Gastrocnemius medialis (tissue), 4 donors: ENCODE data around the gene SPPL2A. TPM values are rescaled to one million over a fixed set of nuclear protein-coding genes. Genes with fewer than 3 reads are reported as not detected.
A peak's percentile ranks its signal among the peaks of the same experiment; 100 is the strongest.

Experiments
- ATAC-seq, 2 donors: fragments of 150-250 bp; one replicate each; pipeline ENCODE4 v1.9.1; 2016
- DNase-seq, 2 donors: peaks; one replicate each; pipeline ENCODE4 v3.0.0-alpha.2; 2019
- H3K27ac ChIP-seq, 4 donors: fragments of 200-600 bp; sonication (generic); 1 replicate in 1 of 4; 2 replicates in 3 of 4; pipeline ENCODE4 v1.5.1; 2016 to 2018; ENCODE audit warnings: mild to moderate bottlenecking in 2 of 4, moderate library complexity in 1 of 4
- H3K27me3 ChIP-seq, 3 donors: fragments of 200-600 bp; sonication (generic) in 2 of 3; 1 replicate in 1 of 3; 2 replicates in 2 of 3; pipeline versions ENCODE4 v1.5.1 to v1.6.0; 2016 to 2019; ENCODE audit warnings: mild to moderate bottlenecking in 1 of 3, moderate library complexity in 1 of 3
- H3K36me3 ChIP-seq, 2 donors: fragments of 200-600 bp; sonication (generic) in 1 of 2; one replicate each; pipeline ENCODE4 v1.5.1; 2017 to 2018
- H3K4me1 ChIP-seq, 2 donors: fragments of 200-600 bp; sonication (generic) in 1 of 2; one replicate each; pipeline ENCODE4 v1.5.1; 2016 to 2017; ENCODE audit warnings: mild to moderate bottlenecking in 2 of 2
- H3K4me3 ChIP-seq, 4 donors: fragments of 200-600 bp; sonication (generic) in 3 of 4; 1 replicate in 1 of 4; 2 replicates in 3 of 4; pipeline ENCODE4 v1.5.1; 2016 to 2019; ENCODE audit warnings: mild to moderate bottlenecking in 2 of 4
- H3K9me3 ChIP-seq, 3 donors: fragments of 200-600 bp; sonication (generic) in 2 of 3; 1 replicate in 1 of 3; 2 replicates in 2 of 3; pipeline ENCODE4 v1.5.1; 2016 to 2019
- POLR2A ChIP-seq, 2 donors: fragments of 450-650 bp; IDR thresholded peaks; one replicate each; pipeline ENCODE4 v1.6.1; 2017; ENCODE audit warnings: antibody characterized with exemption in 2 of 2, mild to moderate bottlenecking in 2 of 2, moderate library complexity in 2 of 2
- in situ Hi-C, 4 donors: fragments of 200-750 bp; cut with MboI; loops; one replicate each; pipeline versions ENCODE4 v1.15.0 to v1.8.0; 2017; ENCODE audit warnings: low sequenced_read_pairs in 4 of 4
- intact Hi-C: fragments of 100-400 bp; cut with DNase I; formaldehyde crosslinking; loops from one replicate; pipeline ENCODE4 v1.15.1; 2023; ENCODE audit warnings: low total_unique reads
- total RNA-seq, 4 donors: library from RNA; depleted of rRNA; stranded (reverse); fragments of >200 nt; gene quantifications; one replicate each; pipeline versions ENCODE4 v1.1.0 to v1.2.3, GENCODE V29; 2016
- TF ChIP-seq, protein P1 (sequence below), 5 experiments: fragments of 450-650 bp in 3 of 5; fragments of 200-600 bp in 2 of 5; sonication (generic) in 2 of 5; IDR thresholded peaks in 4 of 5; conservative IDR thresholded peaks in 1 of 5; 1 replicate in 4 of 5; 2 replicates in 1 of 5; pipeline ENCODE4 v1.5.1; 2016 to 2019; ENCODE audit warnings: antibody characterized with exemption in 5 of 5, mild to moderate bottlenecking in 3 of 5, moderate library complexity in 3 of 5

SPPL2A gene
- total RNA-seq, 4 donors from 2014 or later = 577 to 774 (median 620) TPM

DNA sequence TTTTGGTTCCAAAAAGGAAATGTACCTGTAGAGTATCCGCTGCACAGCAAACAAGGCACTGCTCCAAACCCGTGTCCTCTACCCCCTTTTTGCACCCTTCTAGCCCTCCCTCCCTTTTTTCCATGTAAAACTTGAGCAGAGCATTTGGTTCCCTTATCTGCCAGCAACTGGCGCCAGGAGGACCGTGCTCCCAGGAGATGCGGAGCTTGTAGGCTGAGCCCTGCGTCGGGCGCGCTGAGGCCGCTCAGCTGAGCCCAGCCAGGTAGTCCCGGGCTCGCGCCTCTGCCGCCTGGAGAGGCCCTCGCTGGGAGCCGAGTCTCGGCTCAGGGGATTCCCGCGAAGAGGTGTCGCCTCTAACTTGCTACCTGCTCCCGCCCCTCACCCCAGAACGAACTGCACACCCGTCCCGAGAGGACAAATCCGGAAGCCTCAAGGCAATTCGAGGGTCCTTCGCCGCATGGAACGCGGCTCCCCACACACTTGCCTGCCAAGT lies 79.5 kb downstream of the SPPL2A start:
- Histone ChIP-seq H3K9me3 (no peaks in the 10 kb centered on the region), H3K4me1 (peaks cover 10 to 36% of the 10 kb centered on the region in 2 donors), H3K27ac (peak overlapping the region; percentile 90 to 99 (median 98)), H3K36me3 (no peaks in the 10 kb centered on the region), H3K27me3 (no peaks in the 10 kb centered on the region), H3K4me3 (peak overlapping the region; percentile 79 to 91 (median 84))
- in situ Hi-C loops (loop anchor here in 2 of 4 donors (10.0 kb wide), 2 partner anchors 69 to 79 kb away; partner anchors contain the start of gene SPPL2A (in 1 of the 2)), intact Hi-C loops (loop anchor here (1.0 to 2.0 kb wide), 2 partner anchors 79 to 331 kb away; partner anchors contain the start of genes GABPB1 and SPPL2A)
- ATAC-seq (peak; percentile 45 to 50), DNase-seq (peak; percentile 39 to 61)
- TF ChIP-seq POLR2A (IDR thresholded peaks at IDR 0.05) = no peak
- TF ChIP-seq, protein P1, sequence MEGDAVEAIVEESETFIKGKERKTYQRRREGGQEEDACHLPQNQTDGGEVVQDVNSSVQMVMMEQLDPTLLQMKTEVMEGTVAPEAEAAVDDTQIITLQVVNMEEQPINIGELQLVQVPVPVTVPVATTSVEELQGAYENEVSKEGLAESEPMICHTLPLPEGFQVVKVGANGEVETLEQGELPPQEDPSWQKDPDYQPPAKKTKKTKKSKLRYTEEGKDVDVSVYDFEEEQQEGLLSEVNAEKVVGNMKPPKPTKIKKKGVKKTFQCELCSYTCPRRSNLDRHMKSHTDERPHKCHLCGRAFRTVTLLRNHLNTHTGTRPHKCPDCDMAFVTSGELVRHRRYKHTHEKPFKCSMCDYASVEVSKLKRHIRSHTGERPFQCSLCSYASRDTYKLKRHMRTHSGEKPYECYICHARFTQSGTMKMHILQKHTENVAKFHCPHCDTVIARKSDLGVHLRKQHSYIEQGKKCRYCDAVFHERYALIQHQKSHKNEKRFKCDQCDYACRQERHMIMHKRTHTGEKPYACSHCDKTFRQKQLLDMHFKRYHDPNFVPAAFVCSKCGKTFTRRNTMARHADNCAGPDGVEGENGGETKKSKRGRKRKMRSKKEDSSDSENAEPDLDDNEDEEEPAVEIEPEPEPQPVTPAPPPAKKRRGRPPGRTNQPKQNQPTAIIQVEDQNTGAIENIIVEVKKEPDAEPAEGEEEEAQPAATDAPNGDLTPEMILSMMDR (IDR thresholded peaks at IDR 0.05 in 4 of 5, conservative IDR thresholded peaks at IDR 0.05 in 1 of 5) = no peak

DNA sequence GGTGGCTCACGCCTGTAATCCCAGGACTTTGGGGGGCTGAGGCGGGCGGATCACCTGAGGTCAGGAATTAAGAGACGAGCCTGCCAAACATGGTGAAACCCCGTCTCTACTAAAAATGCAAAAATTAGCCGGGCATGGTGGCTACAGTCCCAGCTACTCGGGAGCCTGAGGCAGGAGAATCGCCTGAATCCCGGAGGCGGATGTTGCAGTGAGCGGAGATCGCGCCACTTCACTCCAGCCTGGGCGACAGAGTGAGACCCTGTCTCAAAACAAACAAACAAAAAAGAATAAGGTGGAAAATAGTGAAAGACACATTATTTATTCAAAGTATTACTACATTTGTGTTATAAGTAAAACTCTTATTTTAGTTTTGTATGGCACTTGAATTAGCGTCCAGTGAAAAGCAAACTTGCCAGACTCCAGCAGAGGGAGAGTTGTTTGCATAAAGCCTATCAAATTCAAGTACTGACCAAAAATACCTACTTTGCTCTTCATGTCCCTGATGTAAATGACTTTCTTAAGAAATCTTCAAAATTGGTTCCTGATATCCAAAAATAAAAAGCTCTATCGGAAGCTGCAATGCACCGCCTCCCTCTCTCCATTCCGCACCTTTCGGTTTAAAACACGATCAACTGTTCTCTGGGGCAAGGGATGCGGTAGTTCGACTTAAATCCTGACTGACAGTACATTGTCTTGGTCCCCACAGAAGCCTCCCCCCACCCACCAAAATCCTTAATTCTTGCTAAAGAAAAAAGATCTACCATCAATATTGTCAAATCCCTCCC lies 80.1 kb downstream of the SPPL2A start:
- in situ Hi-C loops = loop anchor here in 2 of 4 donors (10.0 kb wide), 2 partner anchors 69 to 79 kb away; partner anchors contain the start of gene SPPL2A (in 1 of the 2)
- peak overlapping the region; percentile 79 to 91 (median 84) for H3K4me3 ChIP-seq
- no peaks in the 10 kb centered on the region for H3K27me3 ChIP-seq
- DNase-seq (no peak), ATAC-seq (no peak)
- TF ChIP-seq, protein P1 (IDR thresholded peaks at IDR 0.05 in 4 of 5, conservative IDR thresholded peaks at IDR 0.05 in 1 of 5) = no peak
- no peak for TF ChIP-seq POLR2A (IDR thresholded peaks at IDR 0.05)
- peaks cover 11 to 36% of the 10 kb centered on the region in 2 donors for H3K4me1 ChIP-seq
- H3K9me3 ChIP-seq = no peaks in the 10 kb centered on the region
- intact Hi-C loops = no loop called here
- H3K27ac ChIP-seq = peak overlapping the region; percentile 90 to 99 (median 98)
- H3K36me3 ChIP-seq = no peaks in the 10 kb centered on the region

DNA sequence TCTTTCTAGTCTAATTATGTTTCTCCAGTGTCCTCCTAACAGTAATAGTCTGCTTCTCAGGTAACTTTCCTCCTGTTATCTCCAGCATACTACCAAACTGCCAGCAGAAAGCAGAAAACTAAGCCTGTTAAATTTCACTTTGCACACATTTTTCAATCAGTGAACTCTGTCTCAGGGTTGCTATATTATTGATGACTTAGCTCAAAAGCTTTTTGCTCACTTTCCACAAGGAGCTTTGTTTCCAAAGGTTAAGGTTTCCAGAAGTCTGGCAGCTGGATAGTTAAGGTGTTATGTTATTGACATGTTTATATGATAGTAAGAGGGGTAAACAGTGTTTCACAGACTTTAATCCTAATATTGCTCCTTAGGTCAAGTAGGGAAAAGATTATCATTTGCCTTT lies 84.0 kb downstream of the SPPL2A start:
- H3K27me3 ChIP-seq = no peaks in the 10 kb centered on the region
- no peaks in the 10 kb centered on the region for H3K36me3 ChIP-seq
- intact Hi-C loops = no loop called here
- in situ Hi-C loops = loop anchor here in 2 of 4 donors (5.0 to 10.0 kb wide), 3 partner anchors 73 to 206 kb away; partner anchors contain the start of gene SPPL2A (in 1 of the 2)
- TF ChIP-seq POLR2A (IDR thresholded peaks at IDR 0.05) = no peak
- TF ChIP-seq, protein P1 (IDR thresholded peaks at IDR 0.05 in 4 of 5, conservative IDR thresholded peaks at IDR 0.05 in 1 of 5) = no peak
- H3K9me3 ChIP-seq = no peaks in the 10 kb centered on the region
- no peak for ATAC-seq
- peak overlapping the region in 1 of 4 donors; percentile 23 for H3K27ac ChIP-seq
- no peak for DNase-seq
- H3K4me1 ChIP-seq = peaks cover 16 to 31% of the 10 kb centered on the region in 2 donors
- H3K4me3 ChIP-seq = no peak overlapping the region

DNA sequence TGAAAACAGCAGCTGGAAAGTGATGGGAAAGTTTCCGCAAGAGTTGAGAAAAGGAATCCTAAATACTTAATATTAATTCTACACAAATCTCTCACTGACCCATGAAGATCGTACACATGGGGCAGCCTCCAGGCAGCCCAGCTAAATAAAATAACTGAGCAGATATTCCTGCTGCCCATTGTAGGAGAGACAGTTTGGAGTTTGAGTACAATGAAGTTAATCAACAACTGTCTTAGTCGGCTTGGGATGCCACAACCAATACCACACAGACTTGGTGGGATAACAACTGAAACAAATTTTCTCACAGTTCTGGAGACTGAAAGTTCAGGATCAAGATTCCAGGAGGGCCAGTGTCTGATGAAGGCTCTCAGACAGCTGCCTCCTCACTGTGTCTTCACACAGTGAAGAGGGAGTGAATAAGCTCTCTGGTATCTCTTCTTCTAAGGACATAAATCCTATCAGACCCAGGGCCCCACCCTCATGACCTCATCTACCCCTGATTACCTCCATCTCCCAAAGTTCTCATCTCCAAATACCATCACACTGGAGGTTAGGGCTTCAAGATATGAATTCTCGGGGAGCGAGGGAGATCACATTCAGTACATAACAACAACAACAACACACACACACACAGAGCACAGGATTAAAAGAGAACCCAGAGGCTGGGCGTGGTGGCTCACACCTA lies 88.6 kb downstream of the SPPL2A start:
- no peak for DNase-seq
- no peaks in the 10 kb centered on the region for H3K9me3 ChIP-seq
- no peak overlapping the region for H3K4me3 ChIP-seq
- no peak for ATAC-seq
- no peaks in the 10 kb centered on the region for H3K36me3 ChIP-seq
- H3K4me1 ChIP-seq = peaks cover 9 to 14% of the 10 kb centered on the region in 2 donors
- intact Hi-C loops (no loop called here), in situ Hi-C loops (loop anchor here in 3 of 4 donors (5.0 to 10.0 kb wide), 3 partner anchors 205 to 228 kb away; partner anchors contain the start of gene AP4E1 (in 1 of the 3))
- no peaks in the 10 kb centered on the region for H3K27me3 ChIP-seq
- TF ChIP-seq, protein P1 (IDR thresholded peaks at IDR 0.05 in 4 of 5, conservative IDR thresholded peaks at IDR 0.05 in 1 of 5) = no peak
- TF ChIP-seq POLR2A (IDR thresholded peaks at IDR 0.05) = no peak
- no peak overlapping the region for H3K27ac ChIP-seq
